Occipital lobe (tissue), 2 donors: ENCODE measurements around the gene TP73. TPM values are rescaled to one million over a fixed set of nuclear protein-coding genes. Genes with fewer than 3 reads are reported as not detected.

Source experiments
- DNase-seq: peaks from one replicate; lab custom pipeline; 2025; lab: John Stamatoyannopoulos, UW
- total RNA-seq: library from RNA; depleted of rRNA; stranded (reverse); fragments of >200 nt; gene quantifications from one replicate; pipeline ENCODE4 v1.2.3, GENCODE V29; 2014

Gene TP73
- 0.16 TPM for total RNA-seq

GRCh38 chr1:3651930-3652547 lies at the start of gene TP73:
Gene TP73 (plus strand): TSS chr1:3652516. CDS start chr1:3682366, 29,850 bp downstream.
- no peak for DNase-seq

GRCh38 chr1:3603156-3603555 lies 49.2 kb upstream of the TP73 start:
- DNase-seq = no peak

- DNase-seq = no peak
Measured at GRCh38 chr1:3603571-3604467, 48.5 kb upstream of the TP73 start.

GRCh38 chr1:3604468-3604974 lies 47.8 kb upstream of the TP73 start:
- DNase-seq = no peak

- no peak for DNase-seq
Measured at GRCh38 chr1:3604997-3605823, 47.1 kb upstream of the TP73 start.

- no peak for DNase-seq
Measured at GRCh38 chr1:3606779-3607702, 45.3 kb upstream of the TP73 start.

GRCh38 chr1:3607703-3608065 lies 44.6 kb upstream of the TP73 start:
- no peak for DNase-seq

GRCh38 chr1:3608154-3608553 lies 44.2 kb upstream of the TP73 start:
- DNase-seq = no peak

- DNase-seq = no peak
Measured at GRCh38 chr1:3609016-3609768, 43.1 kb upstream of the TP73 start.

- no peak for DNase-seq
Measured at GRCh38 chr1:3609769-3610526, 42.4 kb upstream of the TP73 start.

GRCh38 chr1:3610527-3611169 lies 41.7 kb upstream of the TP73 start:
- DNase-seq = no peak

- no peak for DNase-seq
Measured at GRCh38 chr1:3611170-3612019, 40.9 kb upstream of the TP73 start, which contains the start of gene MEGF6. Gene MEGF6 (minus strand): TSS chr1:3611508. CDS start chr1:3611268, 240 bp downstream.

GRCh38 chr1:3612123-3612522 lies 40.2 kb upstream of the TP73 start:
- no peak for DNase-seq

GRCh38 chr1:3614755-3615742 lies 37.3 kb upstream of the TP73 start:
- DNase-seq = no peak

GRCh38 chr1:3616861-3617260 lies 35.5 kb upstream of the TP73 start:
- no peak for DNase-seq

GRCh38 chr1:3617806-3618345 lies 34.4 kb upstream of the TP73 start:
- DNase-seq = no peak
